GM18870 (cell line): ENCODE results near the gene MNX1.

Experiments used
- ATAC-seq: cut with Tn5 transposase; IDR thresholded peaks from one replicate; pipeline ENCODE4 v1.9.1; 2021; ENCODE audit warnings: moderate library complexity; ENCODE audit not compliant: unreplicated experiment

Gene MNX1

GRCh38 chr7:157010588-157011332 is at the start of gene MNX1:
Gene MNX1, minus strand, starts transcription at chr7:157010663. Its CDS starts 313 bp downstream, at chr7:157010350.
- ATAC-seq = no peak

- ATAC-seq = no peak
Observed at GRCh38 chr7:157059534-157059933, 49.1 kb upstream of the MNX1 start.

- ATAC-seq = no peak
Observed at GRCh38 chr7:157058701-157059100, 48.2 kb upstream of the MNX1 start.

GRCh38 chr7:157058068-157058467 is 47.6 kb upstream of the MNX1 start:
- ATAC-seq = no peak

GRCh38 chr7:157056957-157057902 is 46.8 kb upstream of the MNX1 start:
- ATAC-seq = no peak

GRCh38 chr7:157056246-157056645 is 45.8 kb upstream of the MNX1 start:
- no peak for ATAC-seq

GRCh38 chr7:157054927-157055326 is 44.5 kb upstream of the MNX1 start:
- no peak for ATAC-seq

- ATAC-seq = no peak
Observed at GRCh38 chr7:157053118-157053517, 42.7 kb upstream of the MNX1 start.

GRCh38 chr7:157047148-157047547 is 36.7 kb upstream of the MNX1 start:
- no peak for ATAC-seq

- ATAC-seq = no peak
Observed at GRCh38 chr7:157046681-157047080, 36.2 kb upstream of the MNX1 start.

GRCh38 chr7:157044943-157045660 is 34.6 kb upstream of the MNX1 start:
- ATAC-seq = no peak

GRCh38 chr7:157044147-157044687 is 33.8 kb upstream of the MNX1 start:
- ATAC-seq = no peak

- no peak for ATAC-seq
Observed at GRCh38 chr7:157043745-157044144, 33.3 kb upstream of the MNX1 start.

- no peak for ATAC-seq
Observed at GRCh38 chr7:157041514-157042277, 31.2 kb upstream of the MNX1 start.

- no peak for ATAC-seq
Observed at GRCh38 chr7:157041004-157041403, 30.5 kb upstream of the MNX1 start.

- ATAC-seq = no peak
Observed at GRCh38 chr7:157037635-157038034, 27.2 kb upstream of the MNX1 start.

- no peak for ATAC-seq
Observed at GRCh38 chr7:157037028-157037427, 26.6 kb upstream of the MNX1 start.

GRCh38 chr7:157035979-157036378 is 25.5 kb upstream of the MNX1 start:
- ATAC-seq = no peak

- ATAC-seq = no peak
Observed at GRCh38 chr7:157035302-157035701, 24.8 kb upstream of the MNX1 start.
